NCI-H510A treated with DMSO at 0.1 percent for 48 hours (cell line): ENCODE measurements around the gene PTGER1.

Experiments
- DNase-seq: peaks from one replicate; lab custom pipeline; 2025; lab: John Stamatoyannopoulos, UW

The PTGER1 gene

GRCh38 chr19:14502334-14503092 is 27.4 kb upstream of the PTGER1 start:
- no peak for DNase-seq

DNA sequence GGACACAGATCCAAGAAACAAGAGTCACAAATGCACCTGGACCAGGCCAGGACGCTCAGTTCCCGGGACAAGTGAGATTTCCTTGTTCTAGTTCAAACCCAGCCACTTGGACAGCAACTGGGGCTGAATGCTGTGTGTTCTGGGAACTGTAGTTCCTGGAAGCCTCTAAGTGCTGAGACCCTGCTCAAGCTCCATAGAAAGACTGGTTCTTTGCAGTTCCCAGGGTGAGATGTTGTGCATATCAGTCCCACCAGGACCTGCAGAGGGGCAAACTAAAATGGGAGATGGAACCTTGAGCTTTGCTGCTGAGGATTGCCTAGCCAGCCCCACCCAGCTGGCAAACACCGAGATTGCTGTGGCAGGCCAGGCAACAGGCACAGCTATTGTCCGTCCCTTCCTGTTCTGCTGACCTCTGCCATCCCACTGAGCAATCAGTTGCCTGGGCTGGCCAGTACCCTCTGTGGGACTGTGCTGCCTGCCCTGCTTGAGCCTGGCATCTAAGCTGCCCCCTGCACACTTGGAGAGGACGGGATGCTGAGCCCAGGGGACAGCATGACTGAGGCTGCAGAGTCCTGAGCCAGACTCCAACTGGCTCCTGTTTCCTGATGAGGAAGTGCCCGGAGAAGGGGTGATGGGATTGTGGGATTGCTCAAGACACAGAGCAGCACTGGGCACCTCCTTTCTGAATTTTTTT is 22.2 kb upstream of the PTGER1 start:
- no peak for DNase-seq

- DNase-seq, result no peak
Observed at GRCh38 chr19:14496834-14497227, 21.7 kb upstream of the PTGER1 start.

DNA sequence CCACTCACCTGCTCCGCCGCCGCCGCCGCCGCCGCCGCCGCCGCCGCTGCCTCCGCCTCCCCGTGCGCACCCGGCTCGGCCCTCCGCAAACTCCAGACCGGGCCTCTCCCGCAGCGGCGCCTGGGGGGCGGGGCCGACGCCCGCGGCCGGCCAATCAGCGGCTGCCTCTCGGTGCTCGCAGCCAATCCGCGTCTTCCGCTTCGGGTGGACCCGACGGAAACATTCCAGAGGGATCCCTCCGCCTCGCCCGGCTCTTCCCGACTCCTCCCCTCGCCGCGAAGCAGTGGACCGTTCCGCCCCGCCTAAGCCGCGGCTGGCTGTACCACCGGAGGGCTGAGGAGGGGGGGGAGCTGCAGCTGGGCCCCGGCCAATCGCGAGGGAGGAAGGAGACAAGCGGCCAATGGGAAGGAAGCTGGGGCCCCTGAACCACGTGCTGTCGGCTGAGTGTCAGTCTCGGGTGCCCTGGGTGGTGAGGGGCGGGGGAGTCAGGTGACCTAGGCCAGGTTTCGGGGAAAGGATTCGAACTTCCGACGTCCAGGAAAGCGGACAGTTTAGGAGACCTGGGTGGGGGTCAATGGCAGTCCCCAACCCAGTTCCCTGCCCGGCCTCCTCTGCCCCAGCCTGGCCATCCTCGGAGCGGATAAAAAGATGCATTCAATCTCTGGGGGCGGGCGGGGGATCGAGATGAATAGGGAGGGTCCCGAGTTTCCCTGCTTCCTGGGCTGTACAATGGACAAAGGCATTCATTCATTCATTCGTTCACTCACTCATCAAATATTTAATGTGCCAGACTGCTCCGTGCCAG is 21.1 kb upstream of the PTGER1 start, which contains the start of gene GIPC1:
Gene GIPC1 (minus strand): TSS at position 99 of the 805 bp plus-strand sequence. CDS start 13,151 bp downstream, outside the sequence.
- peak; percentile 96 for DNase-seq

DNA sequence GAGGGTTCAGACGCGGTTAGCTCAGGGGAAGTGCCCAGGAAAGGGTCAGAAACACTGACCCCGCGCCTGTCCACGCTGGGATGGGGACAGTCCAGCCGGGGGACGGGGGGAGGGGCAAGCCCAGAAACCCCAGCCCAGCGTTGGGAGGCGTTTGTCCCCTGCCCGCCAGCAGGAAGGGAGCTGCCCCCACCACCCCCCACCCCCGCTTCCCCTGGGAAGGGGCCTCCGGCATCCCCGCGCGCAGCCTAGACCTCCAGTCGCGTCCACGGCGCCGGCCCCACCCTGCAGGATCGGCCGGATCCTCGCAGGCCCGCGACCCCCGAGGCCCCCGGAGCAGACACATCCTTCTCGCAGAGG is 20.5 kb upstream of the PTGER1 start:
- no peak for DNase-seq

DNA sequence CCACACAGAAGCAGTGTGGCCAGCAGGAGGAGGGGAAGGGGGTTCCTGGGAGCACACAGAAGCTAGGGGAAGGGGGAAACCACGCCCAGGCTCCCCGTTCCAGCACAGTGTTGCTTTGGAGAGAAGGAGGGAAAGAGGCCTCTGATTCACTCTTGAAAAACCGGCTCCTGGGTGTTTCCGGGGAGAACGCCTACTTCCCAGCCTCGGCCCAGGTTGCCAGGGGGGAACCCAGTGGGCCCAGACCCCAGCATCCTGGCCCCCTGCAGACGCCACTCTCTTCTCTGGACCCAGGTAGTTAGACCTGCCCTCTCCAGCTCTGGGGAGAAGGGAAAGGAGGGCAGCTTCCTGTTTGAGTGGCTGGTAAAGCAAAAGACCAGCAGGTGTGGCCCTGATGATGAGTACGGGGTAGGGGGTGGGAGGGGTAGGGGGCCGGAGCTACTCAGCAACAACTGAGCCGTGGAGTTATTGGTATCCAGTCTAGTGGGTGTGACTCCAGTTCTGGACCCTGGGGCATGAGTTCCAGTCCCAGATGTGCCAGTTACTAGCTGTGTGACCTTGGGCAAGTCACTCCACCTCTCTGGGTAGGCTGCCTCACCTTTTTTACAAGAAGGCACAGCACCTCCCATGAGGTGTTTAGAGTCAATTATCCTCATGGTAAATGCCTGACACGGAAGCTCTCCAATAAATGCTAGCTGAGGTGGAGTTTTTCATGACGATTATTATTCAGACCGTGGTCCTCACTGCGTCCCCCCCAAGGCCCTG is 19.9 kb upstream of the PTGER1 start:
- DNase-seq, result peak; percentile 12

DNA sequence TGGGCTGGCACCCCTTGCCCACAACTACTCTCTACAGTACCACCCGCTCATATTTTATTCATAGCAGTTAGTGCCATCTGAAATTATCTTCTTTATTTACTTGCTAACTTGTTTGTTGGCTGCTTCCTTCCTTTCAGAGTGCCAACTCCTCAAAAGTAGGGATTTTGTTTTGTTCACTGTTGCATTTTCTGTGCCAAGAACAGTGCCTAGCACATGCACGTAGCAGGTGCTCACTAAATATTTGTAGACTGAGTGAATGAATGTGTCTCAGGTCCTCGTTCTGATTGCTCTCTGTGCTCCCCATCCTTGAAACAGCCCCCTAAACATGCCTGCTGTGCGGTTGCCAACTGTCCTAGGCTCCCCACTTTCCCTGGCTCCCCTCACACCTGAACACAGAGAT is 19.3 kb upstream of the PTGER1 start:
- DNase-seq, result no peak

DNA sequence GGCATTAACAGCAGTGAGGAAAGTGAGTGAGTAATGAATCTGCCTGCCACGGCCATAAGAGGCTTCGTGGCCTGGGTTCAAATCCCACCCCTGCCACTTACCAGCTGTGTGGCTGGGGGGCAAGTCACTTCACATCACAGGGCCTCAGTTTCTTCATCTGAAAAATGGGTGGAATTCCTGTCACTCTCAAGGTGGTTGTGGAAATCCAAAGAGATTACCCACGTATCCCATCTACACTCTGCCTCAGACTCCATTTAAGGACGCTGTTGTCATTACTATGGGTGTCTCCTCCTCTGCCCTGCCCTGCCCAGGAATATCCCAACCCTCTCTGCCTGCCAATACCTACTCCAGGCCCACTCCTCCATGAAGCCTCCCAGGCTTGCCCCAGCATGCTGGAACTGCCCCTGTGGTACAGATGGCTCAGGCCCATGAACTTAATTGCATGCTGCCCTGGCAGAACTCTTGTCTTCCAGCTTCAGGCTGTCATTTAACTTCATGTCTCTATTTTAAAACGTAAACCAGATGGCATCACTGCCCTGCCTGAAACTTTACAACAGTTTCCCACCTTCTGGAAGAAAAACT is 17.7 kb upstream of the PTGER1 start:
- no peak for DNase-seq

DNA sequence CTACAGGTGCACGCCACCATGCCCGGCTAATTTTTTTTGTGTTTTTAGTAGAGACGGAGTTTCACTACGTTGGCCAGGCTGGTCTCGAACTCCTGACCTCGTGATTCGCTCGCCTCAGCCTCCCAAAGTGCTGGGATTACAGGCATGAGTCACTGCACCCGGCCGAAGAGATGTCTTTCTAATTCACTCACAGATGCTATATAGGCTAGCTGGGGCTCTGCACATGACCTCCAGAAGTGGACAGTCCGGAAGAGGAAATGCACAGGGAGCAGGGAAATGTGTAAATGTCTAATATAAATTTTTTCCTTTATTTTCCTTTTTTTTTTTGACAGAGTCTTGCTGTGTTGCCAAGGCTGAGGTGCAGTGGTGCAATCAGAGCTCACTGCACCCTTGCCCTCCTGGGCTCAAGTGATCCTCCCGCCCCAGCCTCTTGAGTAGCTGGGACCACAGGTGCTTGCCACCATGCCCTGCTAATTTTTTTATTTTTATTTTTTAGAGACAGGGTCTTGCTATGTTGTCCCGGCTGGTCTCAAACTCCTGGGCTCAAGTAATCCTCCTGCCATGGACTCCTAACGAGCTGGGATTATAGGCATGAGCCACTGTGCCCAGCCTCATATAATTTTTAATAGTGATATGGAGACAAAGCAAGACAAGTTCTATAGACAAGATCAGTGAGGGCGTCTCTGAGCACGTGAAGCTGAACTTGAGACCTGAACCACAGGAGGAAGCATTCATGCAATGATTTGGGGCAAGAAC is 12.4 kb upstream of the PTGER1 start:
- no peak for DNase-seq

DNA sequence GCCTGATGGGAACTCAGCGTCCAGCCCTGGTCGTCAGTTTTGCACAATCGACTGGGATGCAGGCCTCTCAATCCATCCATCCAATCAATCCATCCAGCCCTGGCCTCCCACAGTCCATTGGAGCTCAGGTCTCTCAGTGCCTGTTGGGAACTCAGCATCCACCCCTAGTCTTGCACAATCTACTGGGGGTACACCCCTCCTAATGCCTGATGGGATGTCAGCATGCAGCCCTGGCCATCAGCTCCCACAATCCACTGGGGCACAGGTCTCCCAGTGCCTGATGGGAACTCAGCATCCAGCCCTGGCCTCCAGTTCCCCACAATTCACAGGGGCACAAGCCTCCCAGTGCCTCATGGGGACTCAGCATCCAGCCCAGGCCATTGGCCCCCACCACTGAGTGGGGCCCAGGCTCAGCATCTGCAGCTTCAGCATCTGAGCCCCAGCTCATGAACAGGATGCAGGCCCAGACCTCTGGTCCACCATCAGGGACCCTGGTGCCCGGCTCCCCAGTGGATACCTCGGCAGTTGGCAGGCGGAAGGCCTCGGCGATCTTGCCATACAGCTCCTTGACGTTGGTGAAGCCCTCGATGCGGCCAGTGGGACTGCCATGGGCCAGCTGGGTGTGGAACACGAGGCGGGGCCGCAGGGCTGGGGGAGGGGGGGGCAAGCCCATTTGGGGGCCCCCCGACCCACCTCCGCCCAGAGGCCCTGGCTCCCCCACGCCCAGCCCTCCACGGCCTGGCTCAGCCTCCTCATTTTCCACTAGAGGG is 7.2 kb upstream of the PTGER1 start:
- no peak for DNase-seq

DNA sequence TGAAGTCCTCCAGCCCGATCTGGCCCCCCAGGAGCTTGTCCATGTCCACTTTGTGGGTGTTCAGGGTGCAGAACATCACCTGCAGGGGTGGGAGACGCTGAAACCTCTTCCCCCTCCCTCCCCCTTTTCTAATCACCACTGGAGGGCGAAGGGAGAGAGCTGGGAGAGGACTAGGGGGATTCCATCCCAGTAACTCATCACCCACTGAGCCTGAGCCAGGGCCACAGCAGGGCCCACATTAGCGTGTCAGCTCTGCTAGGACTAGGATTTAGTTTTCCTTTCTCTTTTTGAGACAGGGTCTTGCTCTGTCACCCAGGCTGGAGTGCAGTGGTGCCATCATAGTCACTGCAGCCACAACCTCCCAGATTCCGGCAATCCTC is 5.5 kb upstream of the PTGER1 start:
- no peak for DNase-seq

- DNase-seq, result no peak
Observed at GRCh38 chr19:14479975-14480699, 5.0 kb upstream of the PTGER1 start.

- DNase-seq, result no peak
Observed at GRCh38 chr19:14479309-14479974, 4.3 kb upstream of the PTGER1 start.

DNA sequence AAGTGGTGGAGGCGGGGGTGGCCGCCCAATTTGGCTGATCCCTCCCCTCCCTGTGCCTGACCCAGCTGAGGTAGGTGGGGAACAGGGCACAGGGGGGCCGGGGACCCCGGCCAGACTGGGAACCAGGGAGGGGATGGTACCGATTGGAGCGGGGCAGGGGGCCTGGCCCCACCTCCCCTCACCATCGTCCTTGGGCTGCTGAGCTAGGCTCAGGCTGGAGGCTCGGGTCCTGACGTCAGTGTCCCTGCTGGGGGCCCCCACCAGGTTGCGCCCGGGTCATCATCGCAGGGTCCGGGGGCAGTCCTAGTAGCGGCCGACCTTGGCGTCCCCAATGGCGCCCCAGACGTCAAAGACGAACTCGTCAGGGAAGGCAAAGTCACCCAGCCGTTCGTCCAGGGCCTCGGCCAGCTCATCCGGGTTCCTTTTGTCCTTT is 3.0 kb upstream of the PTGER1 start:
- DNase-seq, result no peak

DNA sequence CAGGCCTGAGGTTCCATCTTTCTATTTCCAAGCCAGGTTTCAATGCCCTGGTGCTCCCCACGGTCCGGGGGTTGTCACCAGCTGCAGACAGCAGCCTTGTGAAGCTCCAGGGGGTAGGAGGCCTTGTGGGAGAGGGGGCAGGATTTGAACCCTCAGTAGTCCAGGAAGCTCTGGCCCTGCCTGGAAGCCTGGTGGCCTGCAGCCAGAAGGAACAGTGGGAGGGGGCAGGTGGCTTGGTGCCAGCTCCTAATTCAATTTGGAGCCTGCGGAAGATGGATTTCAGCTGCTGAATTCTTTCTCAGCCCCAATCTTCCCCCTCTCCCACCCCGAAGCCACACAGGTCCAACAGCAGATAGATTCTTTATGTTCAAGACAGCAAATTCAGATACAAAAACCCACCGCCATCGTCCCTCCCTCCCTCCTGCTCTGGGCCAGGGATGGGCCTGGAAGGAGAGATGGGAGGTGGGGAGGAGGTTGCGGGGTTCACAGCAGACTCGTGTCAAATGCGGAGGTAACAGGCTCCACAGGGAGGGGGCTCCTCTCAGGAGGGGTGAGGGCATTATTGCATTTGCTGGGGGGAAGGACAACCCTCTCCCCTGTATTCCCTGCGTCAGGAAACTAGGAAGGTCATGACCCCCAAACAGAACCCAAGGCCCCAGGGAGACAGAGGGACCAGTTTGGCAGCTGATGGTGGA is 2.4 kb upstream of the PTGER1 start:
- DNase-seq, result no peak

GRCh38 chr19:14476673-14477401 is 1.7 kb upstream of the PTGER1 start:
- no peak for DNase-seq

DNA sequence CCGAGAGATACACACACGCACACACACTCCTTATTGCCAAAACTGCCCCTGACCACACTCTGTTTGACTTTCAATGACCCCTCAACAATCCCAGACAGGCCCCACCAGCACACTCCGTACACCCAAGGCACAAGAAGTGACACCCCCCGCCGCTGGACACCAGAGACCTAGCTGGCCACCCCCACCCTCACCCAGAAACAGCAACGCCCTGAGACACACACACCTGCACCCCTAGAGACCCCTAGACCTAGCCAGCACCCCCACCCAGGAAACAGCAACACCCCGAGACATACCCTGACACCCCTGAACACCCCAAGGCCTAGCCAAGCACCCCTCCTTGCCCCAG is 1.1 kb upstream of the PTGER1 start:
- DNase-seq, result no peak

- no peak for DNase-seq
Observed at GRCh38 chr19:14474827-14475226, 327 bp downstream of the PTGER1 start.
